GM18502 (cell line): Measurements from ENCODE around the gene BTBD17.
"Not testable (repeated sequence)": the region's sequence is repeated elsewhere in the genome, so short reads cannot be mapped to it uniquely, and the experiment has no call there.

Experiments
- ATAC-seq: cut with Tn5 transposase; IDR thresholded peaks from one replicate; pipeline ENCODE4 v1.9.1; 2021; ENCODE audit warnings: mild to moderate bottlenecking; ENCODE audit not compliant: unreplicated experiment, poor library complexity

The BTBD17 gene, protein sequence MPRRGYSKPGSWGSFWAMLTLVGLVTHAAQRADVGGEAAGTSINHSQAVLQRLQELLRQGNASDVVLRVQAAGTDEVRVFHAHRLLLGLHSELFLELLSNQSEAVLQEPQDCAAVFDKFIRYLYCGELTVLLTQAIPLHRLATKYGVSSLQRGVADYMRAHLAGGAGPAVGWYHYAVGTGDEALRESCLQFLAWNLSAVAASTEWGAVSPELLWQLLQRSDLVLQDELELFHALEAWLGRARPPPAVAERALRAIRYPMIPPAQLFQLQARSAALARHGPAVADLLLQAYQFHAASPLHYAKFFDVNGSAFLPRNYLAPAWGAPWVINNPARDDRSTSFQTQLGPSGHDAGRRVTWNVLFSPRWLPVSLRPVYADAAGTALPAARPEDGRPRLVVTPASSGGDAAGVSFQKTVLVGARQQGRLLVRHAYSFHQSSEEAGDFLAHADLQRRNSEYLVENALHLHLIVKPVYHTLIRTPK

DNA sequence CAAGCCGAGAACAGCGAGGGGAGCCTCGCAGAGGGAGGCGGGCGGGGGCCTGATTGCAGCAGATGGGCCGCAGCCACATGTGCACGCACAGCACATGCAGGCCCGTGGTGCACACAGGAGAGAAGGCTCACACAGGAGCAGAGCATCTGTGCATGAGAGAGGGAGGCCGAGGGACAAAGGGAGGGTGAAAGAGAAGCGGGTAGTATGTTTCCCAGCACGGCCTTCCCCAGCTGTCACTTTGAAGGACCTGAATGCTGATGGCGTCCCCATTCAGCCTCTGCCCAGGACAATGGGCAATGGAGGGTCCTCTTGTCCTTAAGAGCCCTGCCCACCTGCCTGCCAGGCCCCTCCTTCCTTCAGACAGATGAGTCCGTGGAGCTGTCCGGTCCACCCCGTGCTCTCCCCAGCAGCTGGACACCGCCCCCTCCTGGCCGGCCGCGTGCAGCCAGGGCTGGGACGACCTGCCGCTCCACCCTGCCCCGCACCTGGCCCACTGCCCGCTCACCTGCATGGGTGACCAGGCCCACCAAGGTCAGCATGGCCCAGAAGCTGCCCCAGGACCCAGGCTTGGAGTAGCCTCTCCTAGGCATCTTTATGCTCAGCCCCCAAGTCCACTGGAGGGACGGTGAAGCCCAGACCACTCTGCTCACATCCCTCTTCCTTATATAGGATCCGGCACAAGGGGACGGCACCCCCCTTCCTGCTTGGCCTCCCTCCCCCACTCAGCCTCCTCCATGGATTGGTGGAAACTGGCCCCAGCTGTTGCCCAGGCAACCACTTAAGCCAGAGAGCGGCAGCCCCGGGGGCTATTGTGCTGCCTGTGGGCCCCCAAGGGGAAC, at the start of gene BTBD17:
TSS of gene BTBD17 (minus strand) at position 639 of the 839 bp plus-strand sequence. CDS start at position 590, 49 bp downstream.
- ATAC-seq, result no peak

DNA sequence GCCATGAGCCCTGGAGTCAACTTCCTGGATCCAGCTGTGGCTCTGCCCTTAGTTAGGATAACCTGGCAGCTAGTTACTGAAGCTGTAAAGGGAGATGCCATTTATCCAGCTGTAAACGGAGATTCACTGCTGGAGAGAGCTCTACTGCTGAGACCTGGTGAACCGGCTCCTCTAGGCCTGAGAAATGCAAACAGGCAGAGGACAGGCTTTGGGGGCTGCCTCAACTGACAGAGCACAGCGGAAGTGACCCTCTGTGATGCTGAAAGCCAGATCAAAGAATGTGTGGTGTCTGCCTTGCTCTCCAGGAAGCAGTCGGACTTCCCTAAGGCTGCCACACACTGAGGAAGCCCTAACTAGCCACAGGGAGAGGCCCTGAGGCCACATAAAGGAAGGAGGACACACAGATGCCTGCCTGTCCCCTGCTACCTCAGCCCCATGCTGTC, 48.4 kb upstream of the BTBD17 start:
- ATAC-seq, result no peak

DNA sequence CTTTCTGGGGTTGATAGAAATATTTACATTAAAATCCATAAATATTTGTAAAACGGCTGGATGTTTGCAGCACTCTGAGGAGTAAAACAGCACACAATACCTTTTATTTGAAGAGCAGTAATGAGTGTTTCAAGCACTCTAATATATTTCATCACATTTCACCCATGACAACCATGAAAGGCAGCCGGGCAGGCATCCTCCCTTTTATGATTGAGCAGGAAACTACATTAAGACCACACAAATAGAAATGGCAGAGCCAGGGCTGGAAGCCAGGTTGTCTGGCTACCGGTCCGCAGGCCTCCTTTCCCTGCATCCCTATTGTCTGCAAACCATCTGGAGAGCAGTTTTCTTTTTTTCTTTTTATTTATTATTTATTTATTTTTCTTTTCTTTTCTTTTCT, 47.1 kb upstream of the BTBD17 start:
- no peak for ATAC-seq

DNA sequence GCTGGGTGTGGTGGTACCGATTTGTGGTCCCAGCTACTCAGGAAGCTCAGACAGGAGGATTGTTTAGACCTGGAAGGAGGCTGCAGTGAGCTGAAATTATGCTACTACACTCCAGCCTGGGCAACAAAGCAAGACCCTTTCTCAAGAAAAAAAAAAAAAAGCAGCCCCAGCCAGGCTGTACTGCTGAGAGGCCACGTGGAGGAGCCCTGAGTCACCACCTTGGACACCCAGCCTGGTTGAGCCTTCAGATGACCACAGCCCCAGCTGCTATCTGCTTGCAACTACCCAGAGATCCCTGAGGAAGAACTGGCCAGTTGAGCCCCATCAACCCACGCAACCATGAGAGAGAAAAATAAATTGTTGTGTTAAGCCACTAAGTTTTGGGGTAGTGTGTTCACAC, 46.6 kb upstream of the BTBD17 start:
- no peak for ATAC-seq

DNA sequence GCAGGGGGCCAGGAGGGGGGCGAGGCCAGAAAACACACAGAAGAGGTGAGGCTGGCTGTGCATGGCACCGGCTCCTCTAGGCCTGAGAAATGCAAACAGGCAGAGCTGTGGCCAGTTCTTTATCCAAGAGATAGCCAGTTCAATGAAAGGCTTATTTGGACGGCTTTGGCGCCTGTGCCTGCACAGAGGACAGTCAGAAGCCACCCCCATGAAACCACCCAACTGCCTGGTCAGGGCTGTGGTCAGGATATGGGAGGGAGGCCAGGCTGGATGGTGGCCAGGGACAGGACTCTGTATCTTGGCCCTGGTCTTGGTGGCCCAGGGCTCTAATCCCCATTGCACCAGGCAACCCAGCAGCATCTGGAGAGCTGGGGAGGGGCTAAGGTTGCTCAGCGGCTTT, 45.7 kb upstream of the BTBD17 start:
- ATAC-seq, result no peak

DNA sequence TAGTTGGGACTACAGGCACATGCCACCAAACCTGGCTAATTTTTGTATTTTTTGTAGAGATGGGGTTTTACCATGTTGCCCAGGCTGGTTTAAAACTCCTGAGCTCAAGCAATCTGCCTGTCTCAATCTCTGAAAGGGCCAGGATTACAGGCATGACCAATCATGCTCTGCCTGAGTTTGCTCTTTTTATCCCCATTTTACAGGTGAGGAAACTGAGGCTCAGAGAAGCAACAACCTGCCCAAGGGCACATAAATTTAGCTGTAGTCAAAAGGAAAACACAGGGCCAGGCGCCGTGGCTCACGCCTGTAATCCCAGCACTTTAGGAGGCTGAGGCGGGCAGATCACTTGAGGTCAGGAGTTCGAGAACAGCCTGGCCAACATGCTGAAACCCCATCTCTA, 43.6 kb upstream of the BTBD17 start:
- ATAC-seq, result not testable (repeated sequence)

DNA sequence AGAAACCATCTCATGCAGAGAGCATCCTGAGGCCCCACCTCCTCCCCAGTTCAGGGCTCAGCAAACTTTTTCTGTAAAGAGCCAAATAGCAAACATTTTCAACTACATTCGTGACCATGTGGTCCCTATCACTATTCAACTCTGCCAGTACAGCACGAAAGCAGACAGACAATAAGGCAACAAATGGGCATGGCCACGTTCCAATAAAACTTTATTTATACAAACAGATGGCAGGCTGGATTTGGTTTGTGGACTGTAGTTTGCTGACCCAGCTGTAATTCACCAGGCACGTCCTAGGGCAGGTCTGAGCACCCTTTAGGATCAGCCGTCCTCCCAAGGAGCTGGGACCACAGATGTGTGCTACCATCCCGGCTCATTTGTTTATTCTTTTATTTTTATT, 43.1 kb upstream of the BTBD17 start:
- no peak for ATAC-seq

DNA sequence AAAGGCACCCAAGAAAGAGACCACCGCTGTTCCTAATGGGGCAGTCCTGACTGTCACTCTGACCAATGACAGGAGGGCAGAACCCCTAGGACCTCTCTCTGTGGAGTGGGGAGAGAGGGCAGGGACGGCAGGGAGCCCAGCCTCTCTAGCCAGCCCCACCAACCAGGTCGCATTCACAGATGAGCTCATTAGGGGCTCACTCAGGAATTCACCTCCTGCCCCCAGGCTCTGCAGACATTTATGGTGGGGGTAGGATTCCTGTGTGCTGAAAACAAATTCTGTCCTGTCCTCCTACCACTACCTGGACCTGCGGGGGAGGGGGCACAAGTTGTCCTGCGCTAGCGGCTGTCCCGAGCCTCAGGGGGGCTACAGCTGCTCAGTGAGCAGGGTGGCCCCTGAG, 42.5 kb upstream of the BTBD17 start:
- ATAC-seq, result no peak

DNA sequence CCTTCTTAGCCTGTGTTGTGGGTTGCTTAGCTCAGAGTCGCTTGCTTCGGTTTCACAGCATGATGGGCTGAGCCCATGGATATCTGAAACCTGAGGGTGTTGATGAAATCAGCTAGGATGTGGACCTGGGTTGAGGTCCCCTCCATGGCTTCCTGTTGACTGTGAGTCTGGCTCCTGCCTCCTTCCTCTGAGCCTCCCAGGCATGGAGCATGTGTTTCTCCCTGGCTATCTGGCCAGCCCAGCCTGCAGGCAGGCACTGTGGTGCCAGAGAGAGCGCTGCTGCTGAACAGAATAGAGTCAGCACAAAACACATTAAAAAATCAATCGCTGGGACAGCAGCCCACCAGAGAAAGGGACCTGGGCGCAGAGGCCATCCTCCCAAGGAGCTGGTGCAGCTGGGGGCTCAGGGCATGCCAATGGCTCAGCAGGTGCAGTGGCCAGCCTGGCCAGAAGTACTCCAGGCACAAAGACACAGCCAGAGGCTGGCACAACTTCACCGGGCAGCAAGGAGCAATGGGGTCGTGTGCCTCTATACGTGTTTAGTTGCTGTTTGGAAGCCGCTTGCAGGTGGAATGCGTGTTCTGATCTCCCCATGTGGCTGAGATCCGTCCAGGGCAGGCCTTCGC, 42.0 kb upstream of the BTBD17 start:
- no peak for ATAC-seq

DNA sequence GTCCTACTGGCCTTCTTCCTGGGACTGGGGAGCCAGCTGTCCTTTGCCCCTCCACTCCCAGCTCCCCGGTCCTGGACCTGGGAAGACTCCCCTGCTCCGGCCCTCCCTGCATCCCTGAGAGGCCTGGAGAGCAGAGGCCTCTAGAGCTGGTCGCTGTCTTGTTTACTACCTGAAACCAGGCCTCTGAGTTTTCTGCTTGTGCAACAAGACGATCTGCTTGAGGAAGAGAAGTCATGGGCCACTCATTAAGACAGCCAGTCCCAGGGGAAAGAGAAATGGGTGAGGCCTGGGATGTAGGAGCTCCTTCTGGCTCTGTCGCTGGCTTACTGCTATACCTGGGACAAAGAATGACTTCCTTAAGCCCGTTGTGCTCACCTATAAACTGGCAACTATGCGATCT, 40.4 kb upstream of the BTBD17 start:
- ATAC-seq, result no peak

DNA sequence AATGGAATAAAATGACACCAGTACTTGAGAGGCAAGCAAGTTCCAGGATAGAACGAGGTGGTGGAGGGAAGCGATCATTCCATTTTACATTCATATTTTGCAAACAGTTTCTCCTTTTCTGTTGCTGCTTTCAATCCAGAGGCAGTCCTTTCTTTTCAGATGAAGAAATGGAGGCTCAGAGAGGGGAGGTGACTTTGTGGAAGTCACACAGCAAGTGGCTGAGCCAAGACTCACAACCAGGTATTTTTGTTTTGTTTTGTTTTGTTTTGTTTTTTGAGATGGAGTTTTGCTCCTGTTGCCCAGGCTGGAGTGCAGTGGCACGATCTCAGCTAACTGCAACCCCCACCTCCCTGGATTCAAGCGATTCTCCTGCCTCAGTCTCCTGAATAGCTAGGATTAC, 34.9 kb upstream of the BTBD17 start:
- ATAC-seq, result no peak

DNA sequence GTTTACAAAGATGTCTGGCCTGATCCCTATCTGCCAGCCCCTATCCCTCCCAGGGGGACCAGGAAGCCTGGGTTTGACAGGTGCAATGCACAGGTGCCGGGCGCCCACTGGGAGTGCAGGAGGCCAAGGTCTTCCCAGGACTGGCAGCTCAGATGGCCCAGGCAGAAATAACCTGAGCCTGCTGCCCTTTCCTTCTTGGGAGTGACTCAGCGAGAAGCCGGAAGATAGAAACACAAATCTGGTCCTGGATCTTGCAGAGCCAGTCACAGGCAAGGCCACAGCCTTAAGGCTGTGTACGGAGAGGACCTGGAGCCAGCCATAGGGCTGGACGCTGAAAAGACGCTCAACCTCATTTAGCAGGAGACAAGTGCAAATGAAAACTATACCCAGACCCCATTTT, 33.3 kb upstream of the BTBD17 start:
- ATAC-seq, result no peak

DNA sequence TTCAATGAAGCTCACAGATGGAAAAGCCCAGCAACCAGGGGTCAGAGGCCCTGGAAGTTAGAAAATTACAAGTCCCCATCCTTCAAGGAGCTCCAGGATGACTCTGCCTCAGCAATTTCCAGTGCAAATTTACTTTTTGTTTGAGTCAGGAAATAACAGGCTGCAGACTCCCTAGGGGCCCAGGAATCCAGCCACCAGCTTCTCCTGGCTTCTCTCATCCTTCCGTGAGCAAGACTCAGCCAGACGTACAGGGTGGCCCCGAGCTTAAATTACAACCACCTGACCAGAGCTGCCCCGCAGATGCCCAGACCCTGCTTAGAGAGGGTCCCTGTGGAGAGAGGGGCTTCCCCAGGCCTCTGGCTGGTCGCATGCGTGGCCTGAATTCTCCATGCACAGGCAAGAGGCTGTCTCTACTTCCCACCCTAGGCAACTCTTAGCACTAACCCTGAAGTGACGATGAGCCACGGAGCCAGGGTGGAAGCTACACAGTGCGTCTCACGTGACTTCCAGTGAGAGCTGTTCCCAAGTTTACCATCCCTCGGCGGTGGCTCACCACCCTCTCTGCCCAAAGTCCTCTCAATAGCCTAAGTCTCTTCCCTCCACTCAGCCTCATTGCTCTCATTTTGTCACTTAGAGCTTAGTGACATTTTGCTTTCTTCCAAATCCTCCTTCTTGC, 32.7 kb upstream of the BTBD17 start:
- ATAC-seq, result no peak

DNA sequence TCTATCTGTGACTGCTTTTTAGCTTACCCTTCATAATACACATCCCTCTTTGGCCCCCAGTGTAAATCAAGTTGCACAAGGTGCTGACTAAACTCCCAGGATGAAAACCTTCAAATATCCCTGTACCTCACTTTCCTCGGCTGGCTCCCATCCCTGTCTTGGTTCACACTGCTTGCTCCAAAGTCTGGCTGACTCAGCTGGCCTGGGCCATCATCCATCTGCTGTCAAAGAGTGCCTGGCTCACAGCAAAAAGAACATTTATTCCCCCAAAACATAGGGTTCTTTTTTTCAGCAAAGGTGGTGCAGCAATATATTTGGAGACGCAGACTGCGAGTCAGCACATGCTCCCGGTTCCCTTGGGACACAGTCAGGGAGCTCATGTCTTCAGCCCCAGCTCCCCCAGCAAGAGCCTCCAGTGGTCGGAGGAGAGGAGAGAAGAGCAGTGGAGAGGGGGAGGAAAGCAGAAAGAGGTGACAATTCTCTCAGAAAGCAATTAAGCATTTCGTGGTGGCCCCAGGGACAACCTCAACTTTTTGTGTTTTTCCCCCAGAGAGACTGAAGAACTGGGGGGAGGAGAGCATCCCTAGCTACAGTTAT, 31.8 kb upstream of the BTBD17 start:
- ATAC-seq, result no peak

DNA sequence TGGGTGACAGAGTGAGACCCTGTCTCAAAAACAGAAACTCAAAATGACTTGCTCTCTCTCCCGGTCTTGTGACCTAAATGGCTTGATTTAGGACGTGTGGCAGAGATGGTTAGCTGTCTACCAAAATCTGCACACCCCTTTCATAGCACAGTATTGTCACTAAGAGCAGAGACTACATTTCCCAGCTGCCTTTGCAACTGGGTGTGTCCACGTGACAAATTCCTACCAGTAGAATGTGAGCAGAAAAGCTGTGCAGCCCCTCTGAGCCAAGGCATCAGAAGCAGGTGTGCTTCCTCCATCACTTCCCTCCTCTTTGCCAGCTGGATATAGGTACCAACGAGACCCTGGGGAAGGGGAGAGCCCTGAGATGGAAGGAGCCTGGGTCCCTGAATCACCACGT, 31.2 kb upstream of the BTBD17 start:
- ATAC-seq, result no peak

DNA sequence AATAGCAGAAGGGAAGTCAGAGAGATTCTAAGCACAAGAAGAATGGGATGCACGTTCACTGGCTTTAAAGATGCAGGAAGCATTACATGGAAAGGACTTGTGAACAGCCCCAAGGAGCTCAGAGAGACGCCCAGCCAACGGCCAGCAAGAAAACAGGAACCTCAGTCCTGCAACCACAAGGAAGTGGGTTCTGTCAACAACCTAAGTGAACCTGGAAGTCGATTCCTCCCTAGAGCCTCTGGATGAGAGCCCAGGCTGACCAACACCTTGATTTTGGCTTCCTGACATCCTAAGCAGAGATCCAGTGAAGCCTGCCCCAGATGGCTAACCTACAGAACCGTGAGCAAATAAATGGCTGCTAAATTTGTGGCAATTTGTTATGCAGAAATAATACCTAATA, 30.1 kb upstream of the BTBD17 start:
- no peak for ATAC-seq

DNA sequence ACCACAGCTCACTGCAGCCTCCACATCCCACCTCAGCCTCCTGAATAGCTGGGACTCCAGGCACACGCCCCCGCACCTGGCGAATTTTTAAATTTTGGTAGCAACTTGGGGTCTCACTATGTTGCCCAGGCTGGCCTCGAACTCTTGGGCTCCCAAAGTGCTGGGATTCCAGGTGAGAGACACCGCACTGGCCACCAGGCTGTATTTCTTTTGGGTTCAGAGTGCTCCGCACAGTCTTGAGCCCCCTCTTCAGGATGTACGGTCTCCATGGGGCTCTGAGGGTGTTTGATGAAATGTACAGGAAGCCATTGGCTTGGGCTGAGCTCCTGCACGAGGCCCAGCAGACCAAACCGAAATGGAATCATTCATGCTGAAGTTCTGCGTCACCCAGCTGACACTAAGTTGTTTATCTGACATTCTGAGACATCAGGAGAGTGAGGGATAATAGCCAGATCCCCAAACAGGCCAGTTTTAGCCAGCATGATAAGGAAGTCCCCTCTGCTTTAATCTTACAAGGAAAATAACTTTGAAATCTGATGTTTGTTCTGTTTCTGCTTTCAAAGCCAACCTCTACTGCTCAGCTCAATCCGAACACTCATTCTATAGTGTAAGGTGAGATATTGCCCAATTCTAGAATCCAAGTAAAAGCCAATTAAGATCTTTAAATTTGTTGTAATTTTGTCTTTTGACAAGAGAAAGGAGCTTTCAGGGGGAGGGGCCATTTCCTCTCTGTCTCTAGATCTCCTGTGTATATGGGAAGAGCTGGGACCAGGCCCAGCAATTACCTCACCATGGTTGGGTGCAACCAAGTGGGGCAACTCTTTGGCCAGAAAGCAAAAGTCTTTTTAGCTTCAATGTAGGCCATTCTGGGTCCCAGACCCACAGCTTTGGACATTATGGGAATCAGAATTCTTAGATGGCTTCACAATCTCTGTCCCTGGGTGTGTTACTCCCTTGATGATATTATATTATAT, 29.3 kb upstream of the BTBD17 start:
- no peak for ATAC-seq

DNA sequence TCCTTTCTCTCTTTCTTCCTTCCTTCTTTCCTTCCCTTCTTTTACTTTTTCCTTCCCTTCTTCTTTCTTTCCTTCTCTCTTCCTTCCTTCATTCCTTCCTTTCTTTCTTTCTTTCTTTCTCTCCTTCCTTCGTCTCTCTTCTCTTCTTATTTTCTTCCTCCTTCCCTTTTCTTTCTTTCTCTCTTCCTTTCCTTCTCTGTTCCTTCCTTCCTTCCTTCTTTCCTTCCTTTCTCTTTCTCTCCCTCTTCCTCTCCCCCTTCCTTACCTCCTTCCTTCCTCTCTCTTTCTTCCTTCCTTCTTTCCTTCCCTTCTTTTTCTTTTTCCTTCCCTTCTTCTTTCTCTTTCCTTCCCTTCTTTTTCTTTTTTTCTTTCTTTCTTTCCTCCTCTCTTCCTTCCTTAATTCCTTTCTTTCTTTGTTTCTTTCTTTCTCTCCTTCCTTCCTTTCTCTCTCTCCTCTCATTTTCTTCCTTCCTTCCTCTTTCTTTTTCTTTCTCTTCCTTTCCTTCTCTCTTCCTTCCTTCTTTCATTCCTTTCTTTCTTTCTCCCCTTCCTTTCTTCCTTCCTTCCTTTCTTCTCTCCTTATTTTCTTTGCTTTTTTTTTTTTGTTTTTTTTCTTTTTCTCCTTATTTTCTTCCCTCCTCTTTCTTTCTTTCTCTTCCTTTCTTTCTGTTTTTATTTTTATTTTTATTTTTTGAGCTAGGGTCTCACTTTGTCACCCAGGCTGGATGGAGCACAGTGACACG, 28.4 kb upstream of the BTBD17 start:
- ATAC-seq, result no peak
